ENCODE data around the gene GOT1. TPM values are rescaled to one million over a fixed set of nuclear protein-coding genes. Genes with fewer than 3 reads are reported as not detected.

The GOT1 gene
- total RNA-seq: 10 to 100 TPM; 13.2 to 13.4 TPM
- long read RNA-seq, donor 1, transcript GOT1-201 (9 exons, 2,923 nt): major isoform, 15 of 18 reads
- long read RNA-seq, donor 1, partial matches to known transcripts: 2 of 18 reads
- long read RNA-seq, donor 1, other reads (novel, unspliced or antisense): 1 of 18 reads
- long read RNA-seq, donor 2, transcript GOT1-201 (9 exons, 2,923 nt): major isoform, 105 of 119 reads
- long read RNA-seq, donor 2, partial matches to known transcripts: 2 of 119 reads
- long read RNA-seq, donor 2, other reads (novel, unspliced or antisense): 10 of 119 reads

GRCh38 chr10:99430451-99431189 lies at the start of gene GOT1:
GOT1 (minus strand) TSS chr10:99430624; CDS start chr10:99430565, 59 bp downstream.
- peak; percentile 98 for DNase-seq (ENCODE audit: low spot score)
- intact Hi-C loops (cut with DNase I): loop anchor here (10.0 kb wide), 1 partner anchor 184 kb away; no protein-coding TSS in a partner anchor

- no peak for DNase-seq (ENCODE audit: low spot score)
- intact Hi-C loops (cut with DNase I): no loop called here
These were observed 39.9 kb upstream of the GOT1 start for GRCh38 chr10:99470327-99470726.

- intact Hi-C loops (cut with DNase I): no loop called here
- no peak for DNase-seq (ENCODE audit: low spot score)
These were observed 37.0 kb upstream of the GOT1 start for GRCh38 chr10:99467236-99467999.

- intact Hi-C loops (cut with DNase I): no loop called here
- DNase-seq (ENCODE audit: low spot score): no peak
These were observed 36.3 kb upstream of the GOT1 start for GRCh38 chr10:99466632-99467223.

- intact Hi-C loops (cut with DNase I): no loop called here
- no peak for DNase-seq (ENCODE audit: low spot score)
These were observed 30.8 kb upstream of the GOT1 start for GRCh38 chr10:99461230-99461629.

- intact Hi-C loops (cut with DNase I): no loop called here
- DNase-seq (ENCODE audit: low spot score): no peak
These were observed 29.6 kb upstream of the GOT1 start for GRCh38 chr10:99460070-99460469.

- DNase-seq (ENCODE audit: low spot score): no peak
- intact Hi-C loops (cut with DNase I): no loop called here
These were observed 28.8 kb upstream of the GOT1 start for GRCh38 chr10:99459217-99459616.

- intact Hi-C loops (cut with DNase I): no loop called here
- DNase-seq (ENCODE audit: low spot score): no peak
These were observed 27.4 kb upstream of the GOT1 start for GRCh38 chr10:99457813-99458212.

- intact Hi-C loops (cut with DNase I): no loop called here
- DNase-seq (ENCODE audit: low spot score): no peak
These were observed 26.5 kb upstream of the GOT1 start for GRCh38 chr10:99456931-99457288.

GRCh38 chr10:99456207-99456930 lies 25.9 kb upstream of the GOT1 start:
- no peak for DNase-seq (ENCODE audit: low spot score)
- intact Hi-C loops (cut with DNase I): no loop called here

GRCh38 chr10:99451981-99452380 lies 21.6 kb upstream of the GOT1 start:
- intact Hi-C loops (cut with DNase I): no loop called here
- DNase-seq (ENCODE audit: low spot score): no peak

- DNase-seq (ENCODE audit: low spot score): no peak
These were observed 21.0 kb upstream of the GOT1 start for GRCh38 chr10:99451499-99451788.

GRCh38 chr10:99450624-99451498 lies 20.4 kb upstream of the GOT1 start:
- DNase-seq (ENCODE audit: low spot score): no peak
- intact Hi-C loops (cut with DNase I): no loop called here

More at GRCh38 chr10:99451499-99451788, 21.0 kb upstream of the GOT1 start:
- intact Hi-C loops (cut with DNase I): no loop called here

GRCh38 chr10:99450156-99450555 lies 19.7 kb upstream of the GOT1 start:
- no peak for DNase-seq (ENCODE audit: low spot score)
- intact Hi-C loops (cut with DNase I): no loop called here

- no peak for DNase-seq (ENCODE audit: low spot score)
- intact Hi-C loops (cut with DNase I): no loop called here
These were observed 18.6 kb upstream of the GOT1 start for GRCh38 chr10:99449023-99449422.

GRCh38 chr10:99444383-99445045 lies 14.1 kb upstream of the GOT1 start:
- DNase-seq (ENCODE audit: low spot score): no peak
- intact Hi-C loops (cut with DNase I): no loop called here

GRCh38 chr10:99443500-99443899 lies 13.1 kb upstream of the GOT1 start:
- intact Hi-C loops (cut with DNase I): no loop called here
- no peak for DNase-seq (ENCODE audit: low spot score)

- DNase-seq (ENCODE audit: low spot score): no peak
- intact Hi-C loops (cut with DNase I): no loop called here
These were observed 12.0 kb upstream of the GOT1 start for GRCh38 chr10:99442394-99442793.
